BJ (cell line): ENCODE data around the gene SLC15A1. TPM values are rescaled to one million over a fixed set of nuclear protein-coding genes. Genes with fewer than 3 reads are reported as not detected.
"Not testable (repeated sequence)": the region's sequence is repeated elsewhere in the genome, so short reads cannot be mapped to it uniquely, and the experiment has no call there.

Experiments used
- CTCF ChIA-PET: fragments of 350-600 bp; formaldehyde crosslinking; extraction: SDS; loops from one replicate; lab custom pipeline; 2021; ENCODE audit warnings: antibody characterized with exemption, inconsistent platforms; lab: Yijun Ruan, JAX
- POLR2A ChIA-PET: fragments of 300-600 bp; sonication (Branson Sonifier 250); formaldehyde crosslinking; extraction: SDS; loops from one replicate; lab custom pipeline; 2021; ENCODE audit warnings: antibody characterized with exemption; lab: Charles Lee
- DNase-seq: peaks from one replicate; pipeline ENCODE4 v3.0.0-alpha.2; 2011; ENCODE audit warnings: low read depth
- H3K27me3 ChIP-seq: 2 replicates; pipeline ENCODE4 v1.6.0; 2011; ENCODE audit warnings: low read length; ENCODE audit not compliant: control insufficient read depth, insufficient read depth
- H3K36me3 ChIP-seq: 2 replicates; pipeline ENCODE4 v1.5.1; 2011; ENCODE audit warnings: low read length; ENCODE audit not compliant: control insufficient read depth, insufficient read depth
- H3K4me3 ChIP-seq: 2 replicates; pipeline ENCODE4 v1.5.1; 2011; ENCODE audit warnings: low read depth, mild to moderate bottlenecking, control low read depth, low read length
- CTCF ChIP-seq: IDR thresholded peaks from 2 replicates; pipeline ENCODE4 v1.5.1; 2011; ENCODE audit warnings: low read depth, mild to moderate bottlenecking, control low read depth, inconsistent platforms, low read length, moderate library complexity; ENCODE audit not compliant: insufficient read depth
- polyA plus RNA-seq: library from polyadenylated mRNA; depleted of rRNA; stranded (reverse); fragments of >200 nt; gene quantifications from 2 replicates; pipeline ENCODE4 v1.2.3, GENCODE V29; 2011

The SLC15A1 gene
- polyA plus RNA-seq, 1 experiment = not detected

GRCh38 chr13:98755729-98756128, 3.3 kb upstream of the SLC15A1 start:
- no peak overlapping the region for H3K4me3 ChIP-seq
- no peak for TF ChIP-seq CTCF
- no peaks in the 10 kb centered on the region for H3K36me3 ChIP-seq
- peaks cover 26% of the 10 kb centered on the region for H3K27me3 ChIP-seq
- ChIA-PET CTCF (no interaction called here), POLR2A (no interaction called here)
- DNase-seq = no peak

GRCh38 chr13:98755116-98755515, 2.6 kb upstream of the SLC15A1 start:
- ChIA-PET CTCF (no interaction called here), POLR2A (no interaction called here)
- no peak for DNase-seq
- no peak for TF ChIP-seq CTCF
- H3K36me3 ChIP-seq = no peaks in the 10 kb centered on the region
- H3K4me3 ChIP-seq = no peak overlapping the region
- H3K27me3 ChIP-seq = peaks cover 30% of the 10 kb centered on the region

GRCh38 chr13:98754468-98754867, 2.0 kb upstream of the SLC15A1 start:
- peaks cover 30% of the 10 kb centered on the region for H3K27me3 ChIP-seq
- CTCF ChIA-PET, POLR2A ChIA-PET, H3K4me3 ChIP-seq, H3K36me3 ChIP-seq, DNase-seq: not testable (repeated sequence)

GRCh38 chr13:98751861-98752466, 508 bp downstream of the SLC15A1 start:
- peaks cover 24% of the 10 kb centered on the region for H3K27me3 ChIP-seq
- DNase-seq = no peak
- no peak for TF ChIP-seq CTCF
- POLR2A ChIA-PET = interaction anchor here (0.5 kb wide), 1 partner anchor 51 kb away, joined by 3 read pairs; no protein-coding TSS in a partner anchor
- no peaks in the 10 kb centered on the region for H3K36me3 ChIP-seq
- peak overlapping the region; percentile 16; the same call in 1 of the 2 replicates for H3K4me3 ChIP-seq
- CTCF ChIA-PET = interaction anchor here (1.6 kb wide), 1 partner anchor 10 kb away, joined by 8 read pairs; no protein-coding TSS in a partner anchor

- TF ChIP-seq CTCF = no peak
- H3K4me3 ChIP-seq = no peak overlapping the region
- peaks cover 24% of the 10 kb centered on the region for H3K27me3 ChIP-seq
- no peak for DNase-seq
- ChIA-PET CTCF (interaction anchor here (1.6 kb wide), 1 partner anchor 10 kb away, joined by 8 read pairs; no protein-coding TSS in a partner anchor), POLR2A (interaction anchor here (0.5 kb wide), 1 partner anchor 51 kb away, joined by 3 read pairs; no protein-coding TSS in a partner anchor)
- H3K36me3 ChIP-seq = no peaks in the 10 kb centered on the region
Measured at GRCh38 chr13:98751367-98751782, 1.1 kb downstream of the SLC15A1 start.
